ENCODE results near the gene PIP5K1C.

The PIP5K1C gene

GRCh38 chr19:3682286-3682685, 18.0 kb downstream of the PIP5K1C start:
- no peak overlapping the region for H3K4me3 ChIP-seq (ENCODE audit: low read depth, low read length)
- TF ChIP-seq, protein P1, sequence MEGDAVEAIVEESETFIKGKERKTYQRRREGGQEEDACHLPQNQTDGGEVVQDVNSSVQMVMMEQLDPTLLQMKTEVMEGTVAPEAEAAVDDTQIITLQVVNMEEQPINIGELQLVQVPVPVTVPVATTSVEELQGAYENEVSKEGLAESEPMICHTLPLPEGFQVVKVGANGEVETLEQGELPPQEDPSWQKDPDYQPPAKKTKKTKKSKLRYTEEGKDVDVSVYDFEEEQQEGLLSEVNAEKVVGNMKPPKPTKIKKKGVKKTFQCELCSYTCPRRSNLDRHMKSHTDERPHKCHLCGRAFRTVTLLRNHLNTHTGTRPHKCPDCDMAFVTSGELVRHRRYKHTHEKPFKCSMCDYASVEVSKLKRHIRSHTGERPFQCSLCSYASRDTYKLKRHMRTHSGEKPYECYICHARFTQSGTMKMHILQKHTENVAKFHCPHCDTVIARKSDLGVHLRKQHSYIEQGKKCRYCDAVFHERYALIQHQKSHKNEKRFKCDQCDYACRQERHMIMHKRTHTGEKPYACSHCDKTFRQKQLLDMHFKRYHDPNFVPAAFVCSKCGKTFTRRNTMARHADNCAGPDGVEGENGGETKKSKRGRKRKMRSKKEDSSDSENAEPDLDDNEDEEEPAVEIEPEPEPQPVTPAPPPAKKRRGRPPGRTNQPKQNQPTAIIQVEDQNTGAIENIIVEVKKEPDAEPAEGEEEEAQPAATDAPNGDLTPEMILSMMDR (IDR thresholded peaks at IDR 0.05; ENCODE audit: borderline replicate concordance, insufficient read depth, low read depth, low read length): no peak

GRCh38 chr19:3680939-3681338, 19.3 kb downstream of the PIP5K1C start:
- H3K4me3 ChIP-seq (ENCODE audit: low read depth, low read length): no peak overlapping the region
- TF ChIP-seq, protein P1 (IDR thresholded peaks at IDR 0.05; ENCODE audit: borderline replicate concordance, insufficient read depth, low read depth, low read length): no peak

DNA sequence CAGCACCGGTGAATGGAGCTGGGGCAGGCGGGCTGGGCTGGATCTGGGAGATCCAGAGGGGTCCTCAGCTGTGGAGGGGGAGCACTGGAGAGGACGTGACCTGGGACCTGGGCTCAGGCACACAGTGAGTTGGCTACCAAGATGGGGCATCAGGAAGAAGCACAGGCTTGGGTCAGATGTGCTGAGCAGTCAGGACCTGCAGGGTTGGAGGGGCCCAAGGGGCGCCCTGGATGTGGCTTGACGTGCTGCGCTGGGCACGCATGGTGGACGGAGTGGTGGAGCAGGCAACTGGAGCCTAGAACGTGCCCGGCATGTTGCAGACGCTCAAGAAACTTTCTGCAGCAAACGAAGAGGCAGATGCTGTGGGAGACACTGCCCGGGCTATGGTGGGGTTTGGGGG, 20.7 kb downstream of the PIP5K1C start:
- TF ChIP-seq, protein P1 (IDR thresholded peaks at IDR 0.05; ENCODE audit: borderline replicate concordance, insufficient read depth, low read depth, low read length): no peak
- H3K4me3 ChIP-seq (ENCODE audit: low read depth, low read length): no peak overlapping the region

GRCh38 chr19:3679138-3679537, 21.1 kb downstream of the PIP5K1C start:
- no peak overlapping the region for H3K4me3 ChIP-seq (ENCODE audit: low read depth, low read length)
- TF ChIP-seq, protein P1 (IDR thresholded peaks at IDR 0.05; ENCODE audit: borderline replicate concordance, insufficient read depth, low read depth, low read length): no peak

DNA sequence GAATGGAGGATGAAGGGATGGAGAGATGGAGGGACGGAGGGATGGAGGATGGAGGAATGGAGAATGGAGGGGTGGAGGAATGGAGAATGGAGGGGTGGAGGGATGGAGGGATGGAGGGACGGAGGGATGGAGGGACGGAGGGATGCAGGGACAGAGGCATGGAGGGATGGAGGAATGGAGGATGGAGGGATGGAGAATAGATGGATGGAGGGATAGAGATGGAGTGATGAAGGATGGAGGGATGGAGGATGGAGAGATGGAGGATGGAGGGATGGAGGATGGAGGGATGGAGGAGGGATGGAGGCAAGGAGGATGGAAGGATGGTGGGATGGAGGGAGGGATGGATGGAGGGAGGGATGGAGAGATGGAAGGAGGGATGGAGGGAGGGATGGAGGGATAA, 22.1 kb downstream of the PIP5K1C start:
- TF ChIP-seq, protein P1 (IDR thresholded peaks at IDR 0.05; ENCODE audit: borderline replicate concordance, insufficient read depth, low read depth, low read length): no peak
- H3K4me3 ChIP-seq (ENCODE audit: low read depth, low read length): no peak overlapping the region

GRCh38 chr19:3674784-3675543, 25.3 kb downstream of the PIP5K1C start:
- H3K4me3 ChIP-seq (ENCODE audit: low read depth, low read length): no peak overlapping the region
- TF ChIP-seq, protein P1 (IDR thresholded peaks at IDR 0.05; ENCODE audit: borderline replicate concordance, insufficient read depth, low read depth, low read length): no peak

Measured in GM12875 (cell line).